Upper lobe of right lung (tissue), 1 donor: Measurements from ENCODE around the gene CYP39A1. TPM values are rescaled to one million over a fixed set of nuclear protein-coding genes. Genes with fewer than 3 reads are reported as not detected.

Experiments used
- ATAC-seq: fragments of 200-7000 bp; cut with Tn5 transposase; one replicate; pipeline ENCODE4 v1.9.1; 2020; ENCODE audit warnings: mild to moderate bottlenecking, moderate library complexity
- DNase-seq: peaks from one replicate; pipeline ENCODE4 v3.0.0-alpha.2; 2020
- H3K27ac ChIP-seq: fragments of 200-600 bp; one replicate; pipeline ENCODE4 v1.8.0; 2022
- H3K27me3 ChIP-seq: fragments of 200-600 bp; one replicate; pipeline ENCODE4 v1.8.0; 2022; ENCODE audit warnings: mild to moderate bottlenecking
- H3K36me3 ChIP-seq: fragments of 200-600 bp; one replicate; pipeline ENCODE4 v1.8.0; 2022
- H3K4me1 ChIP-seq: fragments of 200-600 bp; one replicate; pipeline ENCODE4 v1.8.0; 2022
- H3K4me3 ChIP-seq: fragments of 200-600 bp; one replicate; pipeline ENCODE4 v1.8.0; 2022; ENCODE audit warnings: mild to moderate bottlenecking
- H3K9me3 ChIP-seq: fragments of 200-600 bp; one replicate; pipeline ENCODE4 v1.8.0; 2022
- intact Hi-C: fragments of 100-400 bp; cut with DNase I; formaldehyde crosslinking; loops from one replicate; pipeline ENCODE4 v1.11.0; 2022
- total RNA-seq: library from RNA; stranded (reverse); fragmentation: NEBNext Ultra II Directional; extraction: Animal tissue kit (Norgen Biotek cat#: 25700); gene quantifications from one replicate; pipeline ENCODE4 v1.2.1, GENCODE V29; 2021
- TF ChIP-seq, protein P1 (sequence below): fragments of 200-600 bp; IDR thresholded peaks from one replicate; pipeline ENCODE4 v1.8.0; 2022; ENCODE audit warnings: antibody characterized with exemption
- donor health status: DM: no; HTN: yes; CAD: no; lungs with severe emphysema.

Gene CYP39A1
- total RNA-seq, 1 donor from 2014 or later: 7.8 TPM

DNA sequence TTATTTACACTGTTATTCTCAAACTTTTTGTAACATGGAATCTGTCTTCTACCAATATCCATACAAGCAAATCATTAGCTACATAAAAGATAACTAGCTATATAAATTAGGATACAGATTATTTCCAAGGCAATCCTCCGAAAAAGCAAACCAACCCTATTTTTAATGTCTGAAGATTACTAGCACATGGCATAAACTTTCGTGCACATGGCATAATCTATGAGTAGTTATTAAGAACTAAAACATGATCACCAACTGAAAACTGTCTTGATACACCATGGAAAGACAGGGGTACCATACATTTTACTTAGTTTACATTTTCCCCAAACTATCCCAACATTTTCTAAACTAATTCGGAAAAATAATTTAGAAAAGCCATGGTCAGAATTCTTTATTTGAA is 54.4 kb downstream of the CYP39A1 start:
- H3K36me3 ChIP-seq: no peaks in the 10 kb centered on the region
- no peaks in the 10 kb centered on the region for H3K9me3 ChIP-seq
- H3K27me3 ChIP-seq: no peaks in the 10 kb centered on the region
- no peak overlapping the region for H3K4me3 ChIP-seq
- H3K4me1 ChIP-seq: no peaks in the 10 kb centered on the region
- intact Hi-C loops: no loop called here
- DNase-seq (no peak), ATAC-seq (no peak)
- TF ChIP-seq, protein P1, sequence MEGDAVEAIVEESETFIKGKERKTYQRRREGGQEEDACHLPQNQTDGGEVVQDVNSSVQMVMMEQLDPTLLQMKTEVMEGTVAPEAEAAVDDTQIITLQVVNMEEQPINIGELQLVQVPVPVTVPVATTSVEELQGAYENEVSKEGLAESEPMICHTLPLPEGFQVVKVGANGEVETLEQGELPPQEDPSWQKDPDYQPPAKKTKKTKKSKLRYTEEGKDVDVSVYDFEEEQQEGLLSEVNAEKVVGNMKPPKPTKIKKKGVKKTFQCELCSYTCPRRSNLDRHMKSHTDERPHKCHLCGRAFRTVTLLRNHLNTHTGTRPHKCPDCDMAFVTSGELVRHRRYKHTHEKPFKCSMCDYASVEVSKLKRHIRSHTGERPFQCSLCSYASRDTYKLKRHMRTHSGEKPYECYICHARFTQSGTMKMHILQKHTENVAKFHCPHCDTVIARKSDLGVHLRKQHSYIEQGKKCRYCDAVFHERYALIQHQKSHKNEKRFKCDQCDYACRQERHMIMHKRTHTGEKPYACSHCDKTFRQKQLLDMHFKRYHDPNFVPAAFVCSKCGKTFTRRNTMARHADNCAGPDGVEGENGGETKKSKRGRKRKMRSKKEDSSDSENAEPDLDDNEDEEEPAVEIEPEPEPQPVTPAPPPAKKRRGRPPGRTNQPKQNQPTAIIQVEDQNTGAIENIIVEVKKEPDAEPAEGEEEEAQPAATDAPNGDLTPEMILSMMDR: no peak
- no peak overlapping the region for H3K27ac ChIP-seq

DNA sequence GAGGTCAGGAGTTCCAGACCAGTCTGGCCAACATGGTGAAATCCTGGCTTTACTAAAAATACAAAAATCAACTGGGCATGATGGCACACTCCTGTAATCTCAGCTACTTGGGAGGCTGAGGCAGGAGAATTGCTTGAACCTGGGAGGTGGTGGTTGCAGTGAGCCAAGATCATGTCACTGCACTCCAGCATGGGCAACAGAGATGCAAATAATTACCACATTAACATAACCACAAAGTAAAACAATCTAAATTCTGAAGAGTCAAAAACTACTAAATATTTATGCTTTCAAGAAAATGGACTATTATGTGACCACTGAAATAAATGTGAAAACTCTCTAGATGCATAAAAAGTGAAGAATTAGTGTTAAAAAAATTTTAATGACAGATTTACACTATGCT is 59.9 kb downstream of the CYP39A1 start:
- Histone ChIP-seq H3K9me3 (no peaks in the 10 kb centered on the region), H3K27ac (no peak overlapping the region), H3K4me3 (no peak overlapping the region), H3K36me3 (no peaks in the 10 kb centered on the region), H3K27me3 (no peaks in the 10 kb centered on the region), H3K4me1 (no peaks in the 10 kb centered on the region)
- TF ChIP-seq, protein P1: no peak
- ATAC-seq (no peak), DNase-seq (no peak)
- intact Hi-C loops: no loop called here

DNA sequence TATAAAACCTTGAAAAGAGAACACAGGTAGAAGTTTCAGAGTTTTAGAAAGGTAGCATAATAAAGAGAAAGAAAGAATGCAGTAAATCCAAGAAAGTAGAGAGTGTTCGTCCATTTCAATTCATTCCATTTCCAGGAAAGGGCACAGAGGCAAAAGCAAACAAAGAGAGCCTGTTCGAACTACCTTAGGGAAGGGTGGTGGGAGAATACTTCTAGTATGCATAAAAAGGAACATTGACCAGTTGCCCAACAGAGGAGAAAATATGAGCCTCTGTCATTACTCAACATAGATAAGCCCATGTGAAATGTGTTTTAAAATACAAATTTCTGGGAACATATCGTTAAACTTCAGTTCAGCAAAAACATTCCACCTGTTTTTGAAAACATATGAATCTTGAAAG is 60.6 kb downstream of the CYP39A1 start:
- Histone ChIP-seq H3K4me1 (no peaks in the 10 kb centered on the region), H3K27me3 (no peaks in the 10 kb centered on the region), H3K36me3 (no peaks in the 10 kb centered on the region), H3K4me3 (no peak overlapping the region), H3K27ac (no peak overlapping the region), H3K9me3 (no peaks in the 10 kb centered on the region)
- DNase-seq: no peak
- intact Hi-C loops: no loop called here
- TF ChIP-seq, protein P1: no peak
- ATAC-seq: no peak

- H3K4me1 ChIP-seq: no peaks in the 10 kb centered on the region
- ATAC-seq: no peak
- TF ChIP-seq, protein P1: no peak
- no peak for DNase-seq
- intact Hi-C loops: no loop called here
- no peak overlapping the region for H3K27ac ChIP-seq
- no peaks in the 10 kb centered on the region for H3K27me3 ChIP-seq
- H3K4me3 ChIP-seq: no peak overlapping the region
- H3K9me3 ChIP-seq: no peaks in the 10 kb centered on the region
- no peaks in the 10 kb centered on the region for H3K36me3 ChIP-seq
Measured at GRCh38 chr6:46590765-46591164, 61.9 kb downstream of the CYP39A1 start.

GRCh38 chr6:46586906-46587305 is 65.7 kb downstream of the CYP39A1 start:
- no peak overlapping the region for H3K27ac ChIP-seq
- TF ChIP-seq, protein P1: no peak
- H3K4me3 ChIP-seq: no peak overlapping the region
- intact Hi-C loops: no loop called here
- no peaks in the 10 kb centered on the region for H3K36me3 ChIP-seq
- DNase-seq (no peak), ATAC-seq (no peak)
- no peaks in the 10 kb centered on the region for H3K9me3 ChIP-seq
- H3K27me3 ChIP-seq: no peaks in the 10 kb centered on the region
- H3K4me1 ChIP-seq: no peaks in the 10 kb centered on the region

DNA sequence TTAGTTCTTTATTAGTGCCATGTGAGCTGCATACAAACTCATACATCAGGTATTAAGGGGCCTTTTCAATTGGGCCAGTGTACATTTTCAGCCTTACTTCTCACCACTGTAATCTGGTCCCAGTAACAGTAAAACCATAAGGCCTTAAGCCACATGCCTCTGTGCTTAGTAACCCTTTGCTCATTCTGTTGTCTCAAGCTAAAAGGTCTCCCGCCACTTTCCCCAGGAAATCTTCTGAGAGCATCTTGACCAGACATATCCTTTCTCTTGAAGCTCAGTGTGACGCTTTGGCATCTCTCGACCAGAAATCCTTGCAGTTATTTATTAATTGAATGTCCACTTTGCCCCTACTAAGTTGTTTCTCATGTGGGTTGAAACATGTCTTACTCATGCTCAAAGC is 68.0 kb downstream of the CYP39A1 start:
- no peak for ATAC-seq
- no peak overlapping the region for H3K27ac ChIP-seq
- TF ChIP-seq, protein P1: no peak
- intact Hi-C loops: no loop called here
- H3K4me1 ChIP-seq: no peaks in the 10 kb centered on the region
- no peaks in the 10 kb centered on the region for H3K9me3 ChIP-seq
- no peak for DNase-seq
- no peak overlapping the region for H3K4me3 ChIP-seq
- no peaks in the 10 kb centered on the region for H3K27me3 ChIP-seq
- no peaks in the 10 kb centered on the region for H3K36me3 ChIP-seq
